GM21447 (cell line): ENCODE data around the gene BLNK.

Source experiments
- ATAC-seq: cut with Tn5 transposase; IDR thresholded peaks from one replicate; pipeline ENCODE4 v1.9.1; 2021; ENCODE audit not compliant: unreplicated experiment

The BLNK gene

DNA sequence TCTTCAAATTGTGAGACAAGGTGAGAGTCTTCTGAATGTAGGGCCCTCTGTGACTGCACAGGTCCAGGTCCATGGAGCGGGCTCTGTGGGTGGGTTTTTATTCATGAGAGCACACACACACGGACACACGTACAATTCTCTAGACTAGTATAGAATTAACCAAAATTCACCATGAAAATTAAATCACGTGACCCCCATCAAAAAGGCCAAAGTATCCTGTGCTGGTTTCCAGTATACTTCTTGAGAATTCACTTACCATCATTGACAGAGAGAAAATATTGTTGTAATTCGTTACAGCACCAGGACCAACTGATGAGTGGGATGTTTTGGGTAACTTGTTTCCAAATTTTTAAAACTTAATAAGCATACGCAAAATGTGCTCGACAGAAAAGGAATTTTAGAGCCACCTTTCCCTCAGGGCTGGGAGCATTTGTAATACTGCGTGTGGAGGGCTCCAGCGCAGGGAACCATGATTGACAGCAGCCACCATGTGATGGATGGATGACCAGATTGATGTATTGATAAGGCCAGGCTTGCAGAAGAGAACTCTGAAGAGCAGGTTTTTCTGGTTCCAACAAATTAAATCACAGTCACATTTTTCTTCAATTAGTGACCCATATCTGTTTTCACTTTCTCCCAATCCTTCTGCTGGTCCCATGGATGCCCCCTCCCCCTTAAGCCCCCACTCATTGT, 18.0 kb upstream of the BLNK start:
- ATAC-seq: no peak

GRCh38 chr10:96288151-96288621, 16.8 kb upstream of the BLNK start:
- ATAC-seq: peak; percentile 62

- ATAC-seq: peak; percentile 54
Observed at GRCh38 chr10:96287392-96288105, 16.2 kb upstream of the BLNK start.

DNA sequence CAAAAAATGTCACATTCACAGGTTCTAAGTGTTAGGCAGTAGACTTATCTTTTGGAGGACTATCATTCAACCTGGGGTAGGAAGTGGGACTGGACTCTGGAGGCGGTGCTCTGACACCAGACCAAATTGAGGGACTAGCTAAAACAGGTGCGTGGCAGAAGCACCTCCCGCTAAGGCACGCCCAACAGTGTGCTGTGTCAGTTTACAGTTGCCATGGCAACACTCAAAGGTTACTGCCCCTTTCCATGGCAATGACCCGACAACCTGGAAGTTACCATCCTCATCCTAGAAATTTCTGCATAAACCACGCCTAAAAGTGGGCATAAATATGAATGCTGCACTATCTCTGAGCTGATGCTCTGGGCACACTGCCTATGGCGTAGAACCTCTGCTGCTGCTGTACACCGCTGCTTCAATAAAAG, 14.0 kb upstream of the BLNK start:
- ATAC-seq: no peak

DNA sequence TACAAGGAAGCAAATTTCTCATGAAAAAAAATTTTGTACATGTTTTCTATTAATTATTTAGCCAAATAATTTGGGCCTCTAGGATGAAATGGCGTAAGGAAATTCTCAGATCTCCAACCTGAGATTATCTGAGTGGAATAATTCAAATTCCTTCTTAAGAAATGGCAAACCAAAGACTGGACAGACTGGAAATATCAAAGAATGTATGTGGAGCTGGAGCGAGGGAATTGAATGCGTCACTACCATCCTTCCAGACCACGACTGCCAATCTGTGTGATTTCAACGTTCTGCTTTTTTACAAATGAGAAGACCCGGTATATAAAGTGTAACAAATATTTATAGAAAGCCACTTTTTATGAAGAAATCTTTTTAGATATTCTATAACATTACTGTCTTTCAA, 12.4 kb upstream of the BLNK start:
- no peak for ATAC-seq

GRCh38 chr10:96283351-96283750, 12.0 kb upstream of the BLNK start:
- ATAC-seq: no peak

DNA sequence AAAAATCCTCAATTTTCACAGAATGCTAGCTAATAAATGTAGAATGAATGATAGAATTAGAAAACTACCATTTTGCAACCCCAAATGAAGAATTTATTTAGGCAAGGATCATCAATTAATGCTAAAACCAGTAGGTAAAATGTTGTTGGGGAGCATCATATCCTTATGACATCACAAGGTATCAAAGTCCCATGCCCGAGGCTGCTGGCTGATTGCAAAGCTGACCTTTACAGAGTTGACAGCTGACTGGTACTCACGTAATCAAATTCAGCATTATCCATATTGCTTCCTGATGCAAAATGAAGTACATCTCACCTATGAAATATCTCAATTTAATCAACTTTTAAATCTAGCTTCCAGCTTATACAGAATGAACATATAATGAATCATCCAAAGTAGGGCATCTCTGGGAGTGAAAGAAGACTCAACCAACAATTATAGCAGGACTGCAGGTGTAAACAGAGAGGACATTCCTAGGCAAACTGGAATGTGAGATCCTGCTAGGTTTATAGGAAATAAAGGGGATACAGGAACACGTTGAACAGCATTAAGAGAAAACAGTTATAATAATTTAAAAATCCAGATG, 10.2 kb upstream of the BLNK start:
- no peak for ATAC-seq

- ATAC-seq: no peak
Observed at GRCh38 chr10:96280859-96281258, 9.5 kb upstream of the BLNK start.

- no peak for ATAC-seq
Observed at GRCh38 chr10:96279191-96279641, 7.8 kb upstream of the BLNK start.

DNA sequence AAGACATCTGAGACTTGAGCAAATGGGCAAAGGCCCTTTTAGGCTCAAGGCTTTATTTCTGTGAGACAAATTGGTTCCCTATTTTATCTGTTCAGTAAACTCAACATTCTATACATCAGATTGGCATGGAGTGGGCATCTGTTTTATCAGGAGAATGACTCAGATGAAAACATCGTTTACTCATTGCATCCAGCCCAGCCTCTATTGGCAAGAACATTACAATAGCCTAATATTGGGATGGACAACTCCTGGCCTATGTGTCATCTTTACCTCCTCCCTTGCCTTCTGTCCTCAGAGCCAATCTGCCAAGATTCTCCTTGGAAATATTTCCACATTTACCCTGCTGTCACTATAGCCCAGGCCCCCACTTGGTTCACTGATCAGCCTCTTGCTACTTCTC, 5.5 kb upstream of the BLNK start:
- no peak for ATAC-seq

DNA sequence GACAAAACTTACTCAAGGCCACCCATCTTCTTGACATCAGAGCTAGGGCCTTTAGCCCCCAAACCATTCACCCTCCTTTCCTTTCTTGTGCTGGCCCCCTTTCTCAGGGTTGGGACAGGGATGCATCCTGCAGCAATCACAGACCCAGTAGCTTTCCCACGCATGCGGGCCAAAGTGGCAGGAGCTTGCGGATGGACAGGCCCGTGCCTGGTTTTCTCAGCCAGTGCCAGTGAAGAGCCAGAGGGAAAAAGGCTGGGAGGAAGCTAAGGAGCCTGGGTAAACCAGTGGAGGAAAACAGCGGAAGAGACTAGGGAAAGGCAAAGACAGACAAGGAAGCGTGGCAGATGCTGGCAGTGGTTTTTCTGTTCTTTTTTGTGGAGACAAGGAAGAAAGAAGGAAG, 5.1 kb upstream of the BLNK start:
- no peak for ATAC-seq

DNA sequence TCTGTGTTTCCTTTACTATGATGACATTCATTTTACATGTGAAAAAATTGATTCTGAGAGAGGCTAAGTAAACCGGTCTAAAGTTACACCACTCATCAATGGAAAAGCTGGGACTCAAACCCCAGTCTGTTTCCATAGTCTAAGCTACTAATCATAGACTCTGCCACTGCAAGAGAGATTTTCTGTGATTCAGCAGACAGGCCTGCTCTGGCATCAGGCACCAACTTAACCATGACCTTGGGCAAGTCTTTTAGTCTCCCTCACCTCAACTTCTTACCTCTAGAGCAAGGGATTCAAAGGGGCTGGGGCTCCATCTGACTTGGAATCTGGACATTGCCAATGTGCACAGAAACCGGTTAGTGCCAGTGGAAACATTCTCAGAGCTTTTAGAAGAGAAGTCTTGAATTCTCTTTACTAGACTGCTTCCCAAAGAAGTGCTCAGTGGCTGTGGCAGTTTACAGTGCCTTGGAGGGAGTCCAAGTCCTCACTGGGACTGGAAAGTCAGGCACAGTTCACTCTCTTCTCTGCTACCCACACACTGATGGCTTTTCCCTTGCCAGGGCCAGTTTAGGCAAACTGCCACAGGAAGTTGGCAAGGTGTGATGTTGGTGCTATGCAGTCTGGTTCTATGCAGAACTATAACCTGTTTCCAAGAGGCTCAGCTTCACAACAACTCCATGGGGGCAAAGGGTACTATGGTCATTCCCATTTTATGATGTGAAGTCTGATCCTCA, 4.5 kb upstream of the BLNK start:
- no peak for ATAC-seq

- peak; percentile 3 for ATAC-seq
Observed at GRCh38 chr10:96272316-96273280, 1.2 kb upstream of the BLNK start.

DNA sequence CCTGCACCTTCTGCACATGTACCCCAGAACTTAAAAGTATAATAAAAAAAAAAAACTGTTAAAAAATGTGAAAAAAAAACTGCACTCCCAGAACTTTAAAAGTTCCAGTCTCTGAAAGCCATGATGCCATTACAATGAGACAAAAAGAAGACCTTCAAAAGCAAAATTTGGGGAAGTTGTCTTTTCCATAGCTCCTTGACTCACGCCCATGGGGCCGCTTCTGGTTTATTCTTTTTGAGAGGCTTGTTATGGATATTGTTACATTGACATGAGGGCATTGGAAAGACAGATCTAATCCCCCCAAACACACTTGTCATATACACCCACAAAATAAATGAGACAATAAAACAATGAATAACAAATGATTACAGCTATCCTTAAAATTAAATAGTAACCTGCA, 798 bp downstream of the BLNK start:
- ATAC-seq: no peak

DNA sequence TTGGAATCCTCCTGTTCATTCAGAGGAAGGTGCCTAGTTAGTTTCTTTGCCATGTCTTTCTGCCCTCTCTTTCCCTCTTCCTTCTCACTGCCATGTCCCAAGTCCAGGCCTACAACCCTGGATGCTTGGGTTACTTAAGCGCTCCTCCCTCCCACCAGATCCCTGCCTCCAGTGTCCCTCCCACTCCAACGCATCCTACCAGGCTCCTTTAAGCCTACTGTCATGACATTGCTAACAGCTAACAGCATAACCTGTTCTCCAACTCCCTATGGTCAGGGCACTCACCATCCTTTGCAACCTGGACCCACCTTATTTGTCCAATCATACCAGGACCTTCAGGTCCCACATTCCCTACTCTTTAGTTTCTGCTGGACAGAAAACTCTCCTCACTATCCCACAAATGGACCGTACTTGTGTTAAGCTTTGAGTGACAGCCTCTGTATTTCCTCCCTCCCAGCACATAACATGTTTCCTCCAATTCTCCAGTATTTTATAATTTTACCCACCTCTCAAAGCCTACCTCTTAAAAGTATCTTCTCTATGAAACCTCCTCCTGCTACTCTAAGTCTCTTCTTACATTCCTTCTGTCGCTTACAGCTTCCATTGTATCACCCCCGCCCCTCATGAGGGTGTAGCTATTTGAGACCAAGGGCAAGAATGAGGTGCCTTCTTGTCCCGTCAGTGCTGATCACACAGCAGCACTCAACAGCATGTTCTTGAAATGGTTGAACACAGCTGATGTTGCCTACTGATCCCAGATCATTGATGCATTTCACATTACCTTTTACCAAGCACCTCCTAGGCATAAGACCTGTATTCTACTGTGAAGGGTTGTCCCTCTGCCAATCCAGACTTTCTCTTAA, 1.7 kb downstream of the BLNK start:
- no peak for ATAC-seq

DNA sequence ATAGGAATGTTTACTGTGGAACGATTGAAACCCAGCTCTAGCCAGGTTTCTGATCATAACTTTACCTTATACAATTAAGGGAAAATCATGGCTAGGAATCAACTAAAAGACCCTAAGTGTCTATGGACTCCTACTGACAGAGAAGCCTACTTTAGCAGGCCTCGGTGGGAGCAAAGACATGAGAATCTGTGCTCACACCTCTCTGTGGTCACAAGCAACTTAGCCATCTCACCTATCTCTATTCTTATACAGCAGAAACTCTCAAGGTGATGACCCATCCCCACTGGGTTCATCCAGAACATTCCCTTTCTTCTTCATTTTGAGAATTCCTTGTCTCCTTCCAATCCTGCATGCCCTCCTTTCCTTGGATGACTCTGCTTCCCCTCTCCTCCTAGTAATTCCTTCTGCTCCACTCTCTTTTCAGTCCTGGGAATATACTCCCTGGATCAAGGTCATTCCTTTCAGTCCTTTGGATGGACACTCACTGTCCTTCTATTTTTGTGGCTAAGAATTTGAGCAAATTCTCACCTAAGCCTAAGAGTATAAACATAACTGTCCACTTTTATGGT, 2.9 kb downstream of the BLNK start:
- ATAC-seq: no peak

DNA sequence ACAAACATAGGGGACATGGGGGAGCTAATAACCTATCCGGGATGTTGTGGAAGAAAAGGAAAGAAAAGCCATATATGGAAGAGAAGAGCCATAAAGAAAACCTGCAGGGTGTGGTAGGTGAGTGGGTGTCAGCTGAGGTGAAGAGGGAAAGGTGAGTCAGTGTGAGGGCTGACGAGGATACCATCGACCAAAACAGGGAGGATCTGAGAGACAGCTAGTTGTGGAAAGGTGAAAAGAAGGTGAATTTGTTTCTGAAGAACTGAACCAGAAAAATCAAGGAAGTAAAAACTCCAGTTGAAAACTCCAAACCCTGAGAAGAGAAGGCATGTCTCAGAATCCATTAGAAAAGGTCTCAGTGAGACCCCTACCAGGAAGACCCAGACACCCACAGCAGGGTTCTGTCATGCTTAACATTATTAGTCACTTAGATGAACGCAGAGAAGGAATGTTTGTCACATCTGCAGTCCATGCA, 4.1 kb downstream of the BLNK start:
- no peak for ATAC-seq

DNA sequence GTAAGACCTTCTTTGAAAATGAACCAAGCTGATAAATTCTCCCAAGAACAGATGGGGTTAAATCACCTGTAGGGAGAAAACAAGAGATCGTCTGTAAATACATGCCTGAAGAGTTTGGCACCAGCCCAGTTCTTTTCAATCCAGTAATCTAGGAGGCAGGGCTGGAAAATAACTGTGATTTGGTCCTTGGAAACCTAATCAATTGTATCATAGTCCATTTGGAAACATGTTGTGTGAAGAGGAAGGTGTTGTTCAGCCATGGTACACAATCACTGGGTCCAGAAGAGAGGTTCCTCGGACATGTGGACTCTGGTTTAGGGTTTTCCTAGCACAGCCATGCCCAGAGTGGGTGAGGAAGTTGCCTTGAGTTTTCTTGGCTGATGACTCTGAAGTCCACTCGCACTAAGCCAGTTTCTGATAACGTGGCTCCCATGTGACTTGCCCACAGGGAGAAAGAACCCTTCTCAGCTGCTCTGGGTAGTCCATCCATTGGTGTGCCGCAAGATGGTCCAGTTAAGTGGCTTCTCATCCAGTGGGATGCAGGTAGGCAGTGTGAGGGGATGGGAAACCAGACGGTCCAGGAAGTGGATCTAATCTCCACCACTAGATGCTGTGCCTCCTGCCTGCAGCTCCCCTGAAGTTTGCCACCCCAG, 5.1 kb downstream of the BLNK start:
- no peak for ATAC-seq
